HG03521 (cell line): Measurements from ENCODE around the gene MYRIP.
"Not testable (repeated sequence)": the region's sequence is repeated elsewhere in the genome, so short reads cannot be mapped to it uniquely, and the experiment has no call there.

ENCODE experiments used
- ATAC-seq: cut with Tn5 transposase; IDR thresholded peaks from one replicate; pipeline ENCODE4 v1.9.1; 2021; ENCODE audit warnings: mild to moderate bottlenecking, moderate library complexity; ENCODE audit not compliant: unreplicated experiment

Gene MYRIP

GRCh38 chr3:40116478-40117177 is 307.2 kb downstream of the MYRIP start:
- ATAC-seq, result no peak

- ATAC-seq, result no peak
These were observed 308.7 kb downstream of the MYRIP start for GRCh38 chr3:40118091-40118490.

- no peak for ATAC-seq
These were observed 310.8 kb downstream of the MYRIP start for GRCh38 chr3:40120067-40120692.

- ATAC-seq, result no peak
These were observed 311.4 kb downstream of the MYRIP start for GRCh38 chr3:40120806-40121205.

- ATAC-seq, result no peak
These were observed 315.5 kb downstream of the MYRIP start for GRCh38 chr3:40124918-40125317.

GRCh38 chr3:40128166-40128565 is 318.8 kb downstream of the MYRIP start:
- ATAC-seq, result no peak

GRCh38 chr3:40129510-40129909 is 320.1 kb downstream of the MYRIP start:
- ATAC-seq, result no peak

- no peak for ATAC-seq
These were observed 320.6 kb downstream of the MYRIP start for GRCh38 chr3:40129981-40130380.

GRCh38 chr3:40130721-40131120 is 321.3 kb downstream of the MYRIP start:
- no peak for ATAC-seq

GRCh38 chr3:40133886-40134575 is 324.6 kb downstream of the MYRIP start:
- not testable (repeated sequence) for ATAC-seq

- ATAC-seq, result no peak
These were observed 328.3 kb downstream of the MYRIP start for GRCh38 chr3:40137591-40138295.

GRCh38 chr3:40143283-40144090 is 334.1 kb downstream of the MYRIP start:
- no peak for ATAC-seq

- ATAC-seq, result no peak
These were observed 339.4 kb downstream of the MYRIP start for GRCh38 chr3:40148827-40149226.

- no peak for ATAC-seq
These were observed 343.2 kb downstream of the MYRIP start for GRCh38 chr3:40152482-40153133.

- ATAC-seq, result no peak
These were observed 351.5 kb downstream of the MYRIP start for GRCh38 chr3:40160933-40161332.

- no peak for ATAC-seq
These were observed 353.2 kb downstream of the MYRIP start for GRCh38 chr3:40162616-40163015.

GRCh38 chr3:40166997-40167396 is 357.6 kb downstream of the MYRIP start:
- no peak for ATAC-seq

GRCh38 chr3:40167958-40168357 is 358.5 kb downstream of the MYRIP start:
- no peak for ATAC-seq

GRCh38 chr3:40169983-40170382 is 360.6 kb downstream of the MYRIP start:
- peak; percentile 35 for ATAC-seq

- ATAC-seq, result peak; percentile 98
These were observed 361.0 kb downstream of the MYRIP start for GRCh38 chr3:40170395-40170794.
